ENCODE measurements around the gene OR4F6. TPM values are rescaled to one million over a fixed set of nuclear protein-coding genes. Genes with fewer than 3 reads are reported as not detected.
"Not testable (repeated sequence)": the region's sequence is repeated elsewhere in the genome, so short reads cannot be mapped to it uniquely, and the experiment has no call there.

Gene OR4F6
- total and polyA plus RNA-seq, 8 donors: not detected

DNA sequence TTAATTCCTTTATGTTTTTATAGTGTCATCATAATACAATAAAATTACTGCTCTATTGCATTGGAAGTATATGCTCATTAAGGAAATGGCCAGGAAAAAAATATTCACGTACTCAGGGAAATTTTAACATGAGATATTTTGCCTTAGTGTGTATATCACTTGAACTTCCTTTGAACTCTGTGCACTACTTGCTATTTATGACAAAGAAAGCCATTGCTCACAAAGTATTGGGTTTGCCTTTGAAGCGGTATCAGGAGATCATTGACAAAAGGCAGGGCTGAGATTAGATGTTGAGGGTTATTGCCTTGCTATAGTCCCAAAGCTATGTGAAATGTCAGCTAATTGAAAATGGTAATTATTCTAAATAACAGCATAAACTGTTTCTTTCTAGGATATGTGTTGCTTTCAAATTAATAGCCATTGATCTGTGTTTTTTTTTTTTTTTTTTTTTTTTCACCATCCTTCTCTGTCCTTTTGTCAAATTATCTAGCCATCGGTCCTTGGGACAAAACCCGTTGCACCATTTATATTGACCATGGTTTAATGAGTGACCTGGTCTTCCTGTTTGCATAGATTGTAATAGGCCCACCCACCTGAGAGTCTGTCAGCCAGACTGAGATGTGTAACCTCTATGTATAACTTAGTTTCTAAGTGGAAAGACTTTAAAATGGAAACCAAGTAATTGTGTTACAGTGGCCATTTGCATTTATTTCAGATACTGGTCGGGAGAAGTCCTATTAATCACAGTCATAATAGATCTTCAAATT, 14.6 kb upstream of the OR4F6 start:
- H3K4me1 ChIP-seq; ATAC-seq; H3K9me3 ChIP-seq; H3K27ac ChIP-seq; H3K36me3 ChIP-seq; intact Hi-C loops (cut with DNase I); DNase-seq; H3K27me3 ChIP-seq; H3K4me3 ChIP-seq: not testable (repeated sequence)
- WGBS, 2 donors: 31 to 38% methylated on average over 5 of the region's 5 CpGs
- peak; percentile 87 for FAIRE-seq

GRCh38 chr15:101790748-101791147, 12.6 kb upstream of the OR4F6 start:
- WGBS, 2 donors: 18 to 50% methylated on average over 1 of the region's 4 CpGs

GRCh38 chr15:101793981-101794380, 9.3 kb upstream of the OR4F6 start:
- H3K4me1 ChIP-seq; H3K27me3 ChIP-seq; FAIRE-seq; H3K9me3 ChIP-seq; H3K27ac ChIP-seq; intact Hi-C loops (cut with DNase I); H3K36me3 ChIP-seq; ATAC-seq; DNase-seq; H3K4me3 ChIP-seq: not testable (repeated sequence)
- 40 to 48% methylated on average over 7 of the region's 7 CpGs for WGBS, 2 donors

More at GRCh38 chr15:101790748-101791147, 12.6 kb upstream of the OR4F6 start:
- ATAC-seq; H3K36me3 ChIP-seq; intact Hi-C loops (cut with DNase I); H3K27me3 ChIP-seq; FAIRE-seq; DNase-seq; H3K4me1 ChIP-seq; H3K27ac ChIP-seq; H3K9me3 ChIP-seq; H3K4me3 ChIP-seq: not testable (repeated sequence)

GRCh38 chr15:101795455-101795854, 7.9 kb upstream of the OR4F6 start:
- no peak for FAIRE-seq
- Histone ChIP-seq H3K4me1 (no peaks in the 10 kb centered on the region), H3K27me3 (peaks cover 0 to 3% (median 0%) of the 10 kb centered on the region in 4 donors), H3K9me3 (no peaks in the 10 kb centered on the region), H3K27ac (no peak overlapping the region), H3K4me3 (no peak overlapping the region), H3K36me3 (no peaks in the 10 kb centered on the region)
- intact Hi-C loops (cut with DNase I): no loop called here
- no peak for DNase-seq
- no peak for ATAC-seq
- TF ChIP-seq, protein P1, sequence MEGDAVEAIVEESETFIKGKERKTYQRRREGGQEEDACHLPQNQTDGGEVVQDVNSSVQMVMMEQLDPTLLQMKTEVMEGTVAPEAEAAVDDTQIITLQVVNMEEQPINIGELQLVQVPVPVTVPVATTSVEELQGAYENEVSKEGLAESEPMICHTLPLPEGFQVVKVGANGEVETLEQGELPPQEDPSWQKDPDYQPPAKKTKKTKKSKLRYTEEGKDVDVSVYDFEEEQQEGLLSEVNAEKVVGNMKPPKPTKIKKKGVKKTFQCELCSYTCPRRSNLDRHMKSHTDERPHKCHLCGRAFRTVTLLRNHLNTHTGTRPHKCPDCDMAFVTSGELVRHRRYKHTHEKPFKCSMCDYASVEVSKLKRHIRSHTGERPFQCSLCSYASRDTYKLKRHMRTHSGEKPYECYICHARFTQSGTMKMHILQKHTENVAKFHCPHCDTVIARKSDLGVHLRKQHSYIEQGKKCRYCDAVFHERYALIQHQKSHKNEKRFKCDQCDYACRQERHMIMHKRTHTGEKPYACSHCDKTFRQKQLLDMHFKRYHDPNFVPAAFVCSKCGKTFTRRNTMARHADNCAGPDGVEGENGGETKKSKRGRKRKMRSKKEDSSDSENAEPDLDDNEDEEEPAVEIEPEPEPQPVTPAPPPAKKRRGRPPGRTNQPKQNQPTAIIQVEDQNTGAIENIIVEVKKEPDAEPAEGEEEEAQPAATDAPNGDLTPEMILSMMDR (IDR thresholded peaks at IDR 0.05): no peak
- WGBS, 2 donors: 55 to 79% methylated on average over 1 of the region's 1 CpG

GRCh38 chr15:101799665-101800064, 3.6 kb upstream of the OR4F6 start:
- no peaks in the 10 kb centered on the region for H3K4me1 ChIP-seq
- DNase-seq: no peak
- no peaks in the 10 kb centered on the region for H3K36me3 ChIP-seq
- no peak for FAIRE-seq
- ATAC-seq: no peak
- intact Hi-C loops (cut with DNase I): no loop called here
- H3K27me3 ChIP-seq: peaks cover 0 to 5% (median 0%) of the 10 kb centered on the region in 4 donors
- WGBS, 2 donors: 42 to 46% methylated on average over 1 of the region's 1 CpG
- no peak overlapping the region for H3K4me3 ChIP-seq
- H3K9me3 ChIP-seq: no peaks in the 10 kb centered on the region
- TF ChIP-seq, protein P1 (IDR thresholded peaks at IDR 0.05): no peak
- no peak overlapping the region for H3K27ac ChIP-seq

DNA sequence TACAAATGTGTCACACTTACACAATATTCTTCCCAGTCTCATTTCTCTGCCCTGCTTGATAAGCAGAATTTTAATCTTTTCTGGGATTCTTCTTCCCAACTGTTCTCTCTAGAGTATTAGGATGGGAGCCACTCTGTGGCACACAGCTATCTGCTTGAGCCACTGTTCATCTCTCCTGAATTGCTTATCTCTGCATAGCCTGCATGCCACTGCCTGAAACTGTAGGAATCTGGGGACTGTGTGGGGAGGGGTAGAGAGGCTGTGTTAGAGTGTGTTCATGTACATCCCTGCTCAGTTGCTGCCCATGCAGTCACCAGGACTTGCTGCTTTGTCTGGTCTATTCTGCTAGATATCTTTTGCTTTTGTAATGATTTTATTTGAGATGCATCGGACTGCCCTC, 2.3 kb upstream of the OR4F6 start:
- no peak for ATAC-seq
- no peaks in the 10 kb centered on the region for H3K36me3 ChIP-seq
- WGBS, 2 donors: 78 to 80% methylated on average over 1 of the region's 1 CpG
- no peak for DNase-seq
- no peak overlapping the region for H3K4me3 ChIP-seq
- TF ChIP-seq, protein P1 (IDR thresholded peaks at IDR 0.05): no peak
- no peaks in the 10 kb centered on the region for H3K9me3 ChIP-seq
- H3K4me1 ChIP-seq: no peaks in the 10 kb centered on the region
- intact Hi-C loops (cut with DNase I): no loop called here
- no peak for FAIRE-seq
- peaks cover 0 to 5% (median 0%) of the 10 kb centered on the region in 4 donors for H3K27me3 ChIP-seq
- H3K27ac ChIP-seq: no peak overlapping the region
